ENCODE results near the gene LDLRAD3.

The LDLRAD3 gene

GRCh38 chr11:36274414-36274813 lies 330.6 kb downstream of the LDLRAD3 start:
- no peak for DNase-seq (ENCODE audit: low read depth)

GRCh38 chr11:36278531-36279282 lies 334.8 kb downstream of the LDLRAD3 start:
- no peak for DNase-seq (ENCODE audit: low read depth)

- no peak for DNase-seq (ENCODE audit: low read depth)
Observed at GRCh38 chr11:36280531-36280930, 336.7 kb downstream of the LDLRAD3 start.

Data from stimulated activated CD8-positive, alpha-beta memory T cell treated with anti-CD3 and anti-CD28 coated beads, Interleukin-4, amount 100 ng/mL, for 24 hours (primary cell).